SK-N-SH (cell line): Measurements from ENCODE around the gene FZD2.

Experiments
- CHD2 ChIP-seq: fragments of 150-350 bp; IDR thresholded peaks from 2 replicates; pipeline ENCODE4 v1.6.1; 2018; ENCODE audit warnings: low read length; ENCODE audit not compliant: partially characterized antibody
- FOXM1 ChIP-seq: IDR thresholded peaks from 2 replicates; pipeline ENCODE4 v1.4.0; 2012; ENCODE audit warnings: low read depth, mild to moderate bottlenecking
- GABPA ChIP-seq: IDR thresholded peaks from 2 replicates; pipeline ENCODE4 v1.4.0; 2012; ENCODE audit warnings: low read depth, mild to moderate bottlenecking
- RXRA ChIP-seq: IDR thresholded peaks from 2 replicates; pipeline ENCODE4 v1.4.0; 2012; ENCODE audit warnings: low read depth, mild to moderate bottlenecking, borderline replicate concordance
- TF ChIP-seq, protein P1 (sequence below): fragments of 200-600 bp; sonication (generic); IDR thresholded peaks from 2 replicates; pipeline ENCODE4 v1.6.1; 2017; ENCODE audit warnings: antibody characterized with exemption, mild to moderate bottlenecking, moderate library complexity

DNA sequence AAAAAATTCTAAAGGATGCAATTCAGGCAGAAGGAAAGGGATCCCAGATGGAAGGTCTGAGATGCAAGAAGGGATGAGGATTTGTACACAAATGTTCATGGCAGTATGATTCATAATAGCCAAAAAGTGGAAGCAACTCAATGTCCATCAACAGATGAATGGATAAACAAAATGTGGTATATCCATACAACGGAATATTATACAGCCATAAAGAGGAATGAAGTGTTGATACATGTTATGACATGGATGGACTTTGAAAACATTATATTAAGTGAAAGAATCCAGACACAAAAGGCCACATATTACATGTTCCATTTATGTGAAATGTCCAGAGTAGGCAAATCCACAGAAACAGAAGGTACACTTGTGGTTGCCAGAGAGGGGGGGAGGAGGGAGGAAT is 30.2 kb upstream of the FZD2 start:
- TF ChIP-seq, protein P1, sequence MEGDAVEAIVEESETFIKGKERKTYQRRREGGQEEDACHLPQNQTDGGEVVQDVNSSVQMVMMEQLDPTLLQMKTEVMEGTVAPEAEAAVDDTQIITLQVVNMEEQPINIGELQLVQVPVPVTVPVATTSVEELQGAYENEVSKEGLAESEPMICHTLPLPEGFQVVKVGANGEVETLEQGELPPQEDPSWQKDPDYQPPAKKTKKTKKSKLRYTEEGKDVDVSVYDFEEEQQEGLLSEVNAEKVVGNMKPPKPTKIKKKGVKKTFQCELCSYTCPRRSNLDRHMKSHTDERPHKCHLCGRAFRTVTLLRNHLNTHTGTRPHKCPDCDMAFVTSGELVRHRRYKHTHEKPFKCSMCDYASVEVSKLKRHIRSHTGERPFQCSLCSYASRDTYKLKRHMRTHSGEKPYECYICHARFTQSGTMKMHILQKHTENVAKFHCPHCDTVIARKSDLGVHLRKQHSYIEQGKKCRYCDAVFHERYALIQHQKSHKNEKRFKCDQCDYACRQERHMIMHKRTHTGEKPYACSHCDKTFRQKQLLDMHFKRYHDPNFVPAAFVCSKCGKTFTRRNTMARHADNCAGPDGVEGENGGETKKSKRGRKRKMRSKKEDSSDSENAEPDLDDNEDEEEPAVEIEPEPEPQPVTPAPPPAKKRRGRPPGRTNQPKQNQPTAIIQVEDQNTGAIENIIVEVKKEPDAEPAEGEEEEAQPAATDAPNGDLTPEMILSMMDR = no peak
- TF ChIP-seq RXRA (no peak), GABPA (no peak), CHD2 (no peak), FOXM1 (no peak)
